NCI-H345 treated with DMSO at 0.1 percent for 48 hours (cell line): ENCODE data around the gene POP7.
"Not testable (repeated sequence)": the region's sequence is repeated elsewhere in the genome, so short reads cannot be mapped to it uniquely, and the experiment has no call there.

Source experiments
- DNase-seq: peaks from one replicate; lab custom pipeline; 2025; ENCODE audit not compliant: unreplicated experiment; lab: John Stamatoyannopoulos, UW

POP7 gene

GRCh38 chr7:100705753-100706671 is at the start of gene POP7:
Gene POP7 (plus strand): TSS chr7:100706121. CDS start chr7:100706831, 710 bp downstream.
- peak; percentile 91 for DNase-seq

- DNase-seq: not testable (repeated sequence)
These were observed 43.6 kb upstream of the POP7 start for GRCh38 chr7:100662194-100662776.

GRCh38 chr7:100665168-100665726 is 40.7 kb upstream of the POP7 start:
- no peak for DNase-seq

- no peak for DNase-seq
These were observed 38.4 kb upstream of the POP7 start for GRCh38 chr7:100667331-100668068.

- no peak for DNase-seq
These were observed 37.9 kb upstream of the POP7 start for GRCh38 chr7:100668069-100668449.

- not testable (repeated sequence) for DNase-seq
These were observed 36.8 kb upstream of the POP7 start for GRCh38 chr7:100669106-100669505.

GRCh38 chr7:100670074-100670473 is 35.8 kb upstream of the POP7 start:
- no peak for DNase-seq

GRCh38 chr7:100671353-100672327 is 34.3 kb upstream of the POP7 start:
- no peak for DNase-seq

- peak; percentile 95 for DNase-seq
These were observed 32.5 kb upstream of the POP7 start, which contains the start of gene GNB2 for GRCh38 chr7:100673302-100673941. Gene GNB2 (plus strand): TSS chr7:100673740. CDS start chr7:100676266, 2,526 bp downstream.

GRCh38 chr7:100673942-100674410 is 31.9 kb upstream of the POP7 start:
- DNase-seq: no peak

GRCh38 chr7:100674411-100675104 is 31.4 kb upstream of the POP7 start:
- no peak for DNase-seq

GRCh38 chr7:100675105-100675451 is 30.8 kb upstream of the POP7 start:
- DNase-seq: no peak

GRCh38 chr7:100675581-100676350 is 30.2 kb upstream of the POP7 start:
- DNase-seq: no peak

- no peak for DNase-seq
These were observed 29.2 kb upstream of the POP7 start for GRCh38 chr7:100676501-100677306.

- no peak for DNase-seq
These were observed 28.3 kb upstream of the POP7 start for GRCh38 chr7:100677308-100678267.

- DNase-seq: no peak
These were observed 27.5 kb upstream of the POP7 start for GRCh38 chr7:100678291-100678984.
